HTERT RPE-1 (cell line): ENCODE measurements around the gene NRDC.
"Not testable (repeated sequence)": the region's sequence is repeated elsewhere in the genome, so short reads cannot be mapped to it uniquely, and the experiment has no call there.

Source experiments
- in situ Hi-C: fragments of 300-500 bp; cut with MboI; formaldehyde crosslinking; loops from 4 replicates; pipeline ENCODE4 v1.14.3; 2020; ENCODE audit warnings: low sequenced_read_pairs

NRDC gene

DNA sequence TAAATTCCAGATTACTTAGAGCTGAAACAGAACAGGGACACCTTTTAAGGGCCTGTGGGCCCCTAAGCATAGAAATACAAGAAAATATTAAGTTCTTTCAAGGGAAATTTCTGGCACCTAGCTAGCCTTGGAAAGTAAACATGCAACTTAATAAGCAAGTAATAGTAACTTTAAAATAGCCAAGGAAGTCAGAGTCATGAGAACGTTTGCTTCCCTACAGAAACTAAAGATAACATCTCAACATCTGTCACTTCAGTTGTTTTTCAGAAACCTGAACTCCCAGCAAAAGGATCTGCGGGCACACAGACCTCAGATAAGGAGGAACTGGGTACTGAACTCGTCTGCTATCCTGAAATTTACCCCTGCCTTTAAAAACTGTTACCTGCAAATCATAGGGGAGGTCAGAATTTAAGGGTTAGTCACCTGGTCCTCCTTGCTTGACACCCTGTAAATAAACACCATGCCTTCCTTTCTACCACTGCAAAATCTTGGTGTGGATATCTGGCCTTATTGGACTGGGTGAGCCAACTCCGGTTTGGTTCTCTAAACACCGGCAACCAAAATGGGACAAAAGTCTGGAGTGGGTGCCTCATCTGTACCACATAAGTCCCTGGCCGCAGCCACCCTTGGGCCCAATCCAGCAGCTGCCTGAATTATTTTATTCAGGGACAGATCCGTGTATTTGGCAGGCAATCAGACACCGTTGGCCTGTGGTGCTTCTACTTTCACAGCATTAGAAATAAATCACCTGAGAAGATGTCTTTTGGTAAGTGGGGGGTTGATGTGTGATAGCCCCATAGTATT lies 27.9 kb downstream of the NRDC start:
- in situ Hi-C loops, result no loop called here

- in situ Hi-C loops, result no loop called here
Measured at GRCh38 chr1:51847294-51847920, 31.1 kb downstream of the NRDC start.

DNA sequence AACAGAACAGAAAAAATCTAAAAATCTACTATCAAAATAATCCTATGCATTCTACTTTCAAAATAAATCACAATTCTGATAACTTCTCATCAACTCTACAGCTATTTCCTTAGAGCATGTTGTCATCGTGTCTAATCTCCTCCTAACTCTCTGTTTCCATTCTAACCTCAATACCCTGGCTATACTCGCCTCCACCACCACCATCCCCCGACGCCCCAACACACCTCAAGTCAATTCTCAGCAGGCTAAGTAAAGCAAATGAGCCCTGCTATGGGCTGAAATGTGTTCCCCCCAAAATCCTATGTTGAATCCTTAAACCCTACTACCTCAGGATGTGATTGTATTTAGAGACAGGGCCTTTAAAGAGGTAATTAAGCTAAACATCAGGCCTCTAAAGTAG lies 34.6 kb downstream of the NRDC start:
- in situ Hi-C loops, result no loop called here

- in situ Hi-C loops, result no loop called here
Measured at GRCh38 chr1:51842261-51842660, 36.3 kb downstream of the NRDC start.

GRCh38 chr1:51840743-51841461 lies 37.6 kb downstream of the NRDC start:
- in situ Hi-C loops, result no loop called here

DNA sequence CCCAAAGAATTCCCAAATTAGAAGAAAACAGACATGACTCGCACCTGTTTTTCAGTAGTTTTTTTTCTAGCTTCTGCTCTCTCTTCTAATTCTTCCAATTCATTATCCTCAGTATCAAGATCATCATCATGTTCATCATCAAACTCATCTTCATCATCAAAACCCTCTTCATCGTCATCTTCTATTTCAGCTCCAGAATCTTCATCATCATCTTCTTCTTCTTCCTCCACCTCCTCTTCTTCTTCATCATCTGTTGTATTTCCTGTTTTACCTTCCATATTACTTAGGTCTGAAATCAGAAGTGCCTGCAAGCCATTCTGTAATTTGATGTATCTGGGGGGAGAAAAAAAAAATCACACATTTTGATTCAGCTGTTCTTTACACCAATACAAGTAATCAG lies 38.3 kb downstream of the NRDC start:
- in situ Hi-C loops, result no loop called here

DNA sequence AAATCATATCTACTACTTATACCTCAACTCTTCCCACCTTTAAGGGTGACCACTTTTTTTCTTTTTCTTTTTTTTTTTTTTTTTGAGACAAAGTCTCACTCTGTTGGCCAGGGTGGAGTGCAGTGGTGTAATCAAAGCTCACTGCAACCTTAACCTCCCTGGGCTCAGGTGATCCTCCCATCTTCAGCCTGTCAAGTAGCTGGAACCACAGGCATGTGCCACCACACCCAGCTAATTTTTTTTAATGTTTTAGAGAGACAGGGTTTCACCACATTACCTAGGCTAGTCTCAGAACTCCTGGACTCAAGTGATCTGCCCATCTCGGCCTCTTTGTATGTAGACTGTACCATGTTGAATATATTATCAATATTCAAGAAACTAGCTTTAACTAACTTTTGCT lies 39.4 kb downstream of the NRDC start:
- in situ Hi-C loops, result no loop called here

DNA sequence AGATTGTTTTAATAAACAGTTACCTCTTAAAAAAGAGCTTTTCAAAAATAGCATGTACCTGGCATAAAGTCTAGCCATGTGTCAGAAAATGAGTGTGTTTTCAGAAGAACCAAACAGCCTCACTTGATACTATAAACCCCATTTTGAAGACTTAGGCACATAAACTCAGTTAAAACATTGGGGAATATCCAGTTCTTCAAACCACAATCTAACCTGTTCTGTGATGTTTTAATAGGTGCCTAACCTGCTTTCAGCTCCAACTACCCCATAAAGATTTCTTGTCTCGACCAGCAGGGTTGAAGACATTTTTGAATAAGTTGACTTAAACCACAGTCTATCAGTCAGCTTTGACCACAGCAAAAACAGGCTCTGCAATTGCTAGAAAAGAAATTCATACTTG lies 41.3 kb downstream of the NRDC start:
- in situ Hi-C loops, result no loop called here

DNA sequence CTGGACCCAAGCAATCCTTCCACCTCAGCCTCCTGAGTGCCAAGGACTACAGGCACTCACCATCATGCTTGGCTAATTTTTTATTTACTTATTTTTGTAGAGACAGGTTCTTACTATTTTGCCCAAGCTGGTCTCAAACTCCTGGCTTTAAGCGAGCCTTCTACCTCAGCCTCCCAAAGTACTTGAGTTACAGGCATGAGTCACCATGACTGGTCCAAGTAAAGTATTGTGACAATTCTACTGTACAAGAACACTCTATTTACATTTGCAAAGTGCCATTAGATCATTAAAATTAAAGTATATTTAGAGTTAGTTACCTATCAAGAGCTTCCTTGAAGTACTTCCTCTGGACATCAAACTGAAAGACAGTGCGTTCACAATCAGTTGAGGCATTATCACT lies 44.8 kb downstream of the NRDC start:
- in situ Hi-C loops, result no loop called here

- in situ Hi-C loops, result no loop called here
Measured at GRCh38 chr1:51829058-51829457, 49.5 kb downstream of the NRDC start.

- in situ Hi-C loops, result no loop called here
Measured at GRCh38 chr1:51819810-51820209, 58.7 kb downstream of the NRDC start.

DNA sequence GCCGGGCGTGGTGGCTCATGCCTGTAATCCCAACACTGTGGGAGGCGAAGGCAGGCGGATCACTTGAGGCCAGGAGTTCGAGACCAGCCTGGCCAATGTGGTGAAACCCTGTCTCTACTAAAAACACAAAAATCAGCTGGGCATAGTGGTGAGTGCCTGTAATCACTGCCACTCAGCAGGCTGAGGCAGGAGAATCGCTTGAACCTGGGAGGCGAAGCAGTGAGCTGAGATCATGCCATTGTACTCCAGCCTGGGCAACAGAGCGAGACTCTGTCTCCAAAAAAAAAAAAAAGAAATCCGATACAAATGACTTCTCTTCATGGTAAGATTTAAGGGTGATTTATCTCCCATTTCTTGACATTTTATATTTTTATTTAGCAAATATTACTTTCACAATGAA lies 59.5 kb downstream of the NRDC start:
- in situ Hi-C loops, result not testable (repeated sequence)

- in situ Hi-C loops, result no loop called here
Measured at GRCh38 chr1:51818487-51818886, 60.0 kb downstream of the NRDC start.

DNA sequence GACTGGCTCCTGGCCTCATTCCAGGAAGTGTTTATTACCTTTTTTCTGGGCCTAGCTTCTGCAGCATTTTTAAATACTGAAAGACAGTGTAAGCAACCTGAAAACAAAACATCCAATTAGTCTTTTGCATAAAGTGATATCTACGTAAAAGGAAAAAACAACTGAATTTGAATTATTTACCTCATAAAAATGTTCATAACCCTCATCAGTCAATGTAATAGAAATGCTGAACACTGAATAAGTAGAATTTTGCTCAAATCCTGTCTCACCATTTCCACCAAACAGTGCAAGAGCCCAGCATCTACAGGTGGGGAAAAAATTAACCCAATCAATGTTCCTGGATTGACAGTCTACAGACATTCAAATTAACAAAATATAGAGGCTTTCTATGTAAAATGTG lies 64.0 kb downstream of the NRDC start:
- in situ Hi-C loops, result no loop called here

DNA sequence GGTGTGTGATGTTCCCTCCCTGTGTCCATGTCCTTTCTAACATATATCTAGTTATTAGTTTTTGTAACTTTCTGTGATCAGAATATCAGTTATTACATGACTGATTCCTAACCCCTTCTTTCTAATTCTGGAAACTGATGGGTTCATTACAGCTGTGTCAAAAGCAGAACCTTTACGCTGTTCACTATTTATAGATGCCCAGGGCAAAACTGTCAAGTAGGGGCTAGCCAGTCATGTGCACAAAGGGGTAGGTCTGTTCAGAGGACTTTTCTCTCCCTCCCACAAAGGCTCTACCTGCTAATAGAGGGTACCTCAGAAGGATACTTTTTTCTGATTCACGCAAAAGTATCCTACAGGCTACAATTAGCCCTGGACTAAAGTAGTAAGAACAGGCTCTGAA lies 79.2 kb downstream of the NRDC start:
- in situ Hi-C loops, result no loop called here

GRCh38 chr1:51794868-51795267 lies 83.7 kb downstream of the NRDC start:
- in situ Hi-C loops, result no loop called here

GRCh38 chr1:51794260-51794659 lies 84.3 kb downstream of the NRDC start:
- in situ Hi-C loops, result no loop called here

GRCh38 chr1:51792864-51793263 lies 85.7 kb downstream of the NRDC start:
- in situ Hi-C loops, result no loop called here

- in situ Hi-C loops, result no loop called here
Measured at GRCh38 chr1:51791888-51792287, 86.6 kb downstream of the NRDC start.

DNA sequence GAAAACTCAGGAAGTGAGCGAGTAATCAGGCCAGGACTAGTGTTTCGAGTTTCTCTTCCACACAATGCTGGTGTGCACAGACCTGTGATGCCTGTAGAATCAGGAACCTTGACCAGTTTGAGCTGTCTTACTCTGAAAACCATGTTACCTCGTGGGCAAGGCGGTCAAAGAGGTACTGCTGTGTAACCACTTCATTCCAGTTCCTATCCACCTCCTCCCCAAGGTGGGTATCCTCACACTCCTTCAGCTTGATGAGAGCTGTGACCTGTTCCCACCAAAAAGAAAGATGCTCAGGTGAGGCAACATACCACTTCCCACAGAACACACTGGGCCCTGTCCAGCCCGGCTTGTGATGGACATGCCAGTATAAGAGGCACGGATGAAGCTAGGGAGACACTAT lies 88.1 kb downstream of the NRDC start:
- in situ Hi-C loops, result no loop called here

DNA sequence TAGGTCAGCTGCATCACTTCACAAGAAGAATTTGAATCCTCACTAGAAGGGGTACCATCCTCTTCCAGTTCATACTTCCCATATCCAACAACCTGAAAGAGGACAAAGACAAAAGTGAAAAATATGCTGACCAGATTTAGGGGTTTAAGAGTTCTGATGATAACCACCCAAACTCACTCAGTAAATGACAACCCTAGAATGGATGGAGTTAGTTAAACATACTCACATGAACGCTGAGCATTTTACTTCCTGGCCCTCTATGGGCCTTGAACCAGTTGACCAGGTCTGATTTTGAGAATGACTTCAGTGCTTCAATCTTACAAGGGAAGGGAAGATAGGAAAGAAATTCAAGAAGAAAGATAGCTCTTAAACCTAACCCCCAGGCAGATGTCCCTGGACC lies 89.2 kb downstream of the NRDC start:
- in situ Hi-C loops, result no loop called here

DNA sequence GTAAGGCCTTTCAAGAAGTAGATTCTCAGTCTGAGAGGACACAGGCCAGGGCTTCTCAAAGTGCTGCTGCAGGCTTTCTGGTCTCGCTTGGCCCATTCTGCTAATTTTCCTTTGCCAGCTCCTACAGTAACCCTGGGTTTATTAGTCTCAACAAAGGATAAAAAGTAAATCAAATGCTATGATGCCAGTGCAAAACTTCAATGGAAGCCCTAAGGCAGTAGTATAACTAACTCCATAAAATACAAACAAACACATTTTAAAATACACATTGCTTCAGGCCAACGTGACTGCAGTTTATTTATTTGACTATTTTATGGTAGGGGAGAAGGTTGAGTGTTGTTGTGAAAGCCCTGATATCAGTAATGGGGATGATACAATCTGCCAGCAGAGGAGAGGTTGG lies 89.6 kb downstream of the NRDC start:
- in situ Hi-C loops, result no loop called here
